ENCODE measurements around the gene BSDC1. TPM values are rescaled to one million over a fixed set of nuclear protein-coding genes. Genes with fewer than 3 reads are reported as not detected.
A peak's percentile ranks its signal among the peaks of the same experiment; 100 is the strongest.

The BSDC1 gene
- total RNA-seq, 1 experiment from 2014 or later, result 45.1 TPM

GRCh38 chr1:32393832-32394140, 455 bp downstream of the BSDC1 start:
- DNase-seq (ENCODE audit: low read depth), result no peak

DNA sequence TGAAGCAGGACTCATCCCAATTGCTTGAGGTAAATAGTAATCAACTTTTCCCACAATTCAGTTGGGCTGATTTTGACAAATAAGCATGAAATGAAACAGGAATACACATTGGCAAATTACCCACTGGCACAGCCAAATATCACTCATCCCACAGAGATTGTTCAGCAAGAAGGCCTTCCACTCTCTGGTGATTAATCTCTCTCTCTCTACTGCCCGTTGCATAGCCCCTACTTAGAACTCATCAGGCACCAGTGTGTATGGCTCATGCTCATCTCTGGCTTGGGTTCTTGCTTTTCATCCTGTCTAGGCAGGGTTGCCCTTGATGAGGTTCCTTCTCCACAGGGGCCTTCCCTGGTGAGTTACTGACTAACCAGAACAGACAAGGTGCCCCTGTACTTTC, 1.1 kb downstream of the BSDC1 start:
- no peak for DNase-seq (ENCODE audit: low read depth)

- DNase-seq (ENCODE audit: low read depth), result no peak
These were observed 1.9 kb downstream of the BSDC1 start for GRCh38 chr1:32392325-32392724.

GRCh38 chr1:32390904-32391870, 3.1 kb downstream of the BSDC1 start:
- DNase-seq (ENCODE audit: low read depth), result no peak

DNA sequence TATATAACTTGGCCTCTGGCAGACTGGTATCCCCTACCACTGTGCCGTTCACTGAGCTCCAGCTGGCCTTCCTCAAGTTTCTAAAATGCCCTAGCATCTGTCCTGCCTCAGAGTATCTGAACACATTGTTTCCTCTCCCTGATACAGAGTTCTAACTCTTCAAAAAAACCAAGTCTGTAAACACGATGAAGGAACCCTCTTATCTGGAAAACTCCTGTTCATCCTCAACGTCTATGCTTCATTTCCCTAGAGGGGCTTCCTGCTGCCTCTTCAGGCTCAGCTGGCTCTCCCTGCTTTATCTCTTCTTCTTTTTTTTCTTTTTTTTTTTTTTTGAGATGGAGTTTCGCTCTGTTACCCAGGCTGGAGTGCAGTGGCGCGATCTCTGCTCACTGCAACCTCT, 5.6 kb downstream of the BSDC1 start:
- no peak for DNase-seq (ENCODE audit: low read depth)

- DNase-seq (ENCODE audit: low read depth), result no peak
These were observed 7.4 kb downstream of the BSDC1 start for GRCh38 chr1:32386676-32387392.

- DNase-seq (ENCODE audit: low read depth), result no peak
These were observed 14.2 kb downstream of the BSDC1 start for GRCh38 chr1:32380057-32380456.

GRCh38 chr1:32377541-32378220, 16.6 kb downstream of the BSDC1 start:
- DNase-seq (ENCODE audit: low read depth), result no peak

GRCh38 chr1:32376199-32376598, 18.0 kb downstream of the BSDC1 start:
- no peak for DNase-seq (ENCODE audit: low read depth)

DNA sequence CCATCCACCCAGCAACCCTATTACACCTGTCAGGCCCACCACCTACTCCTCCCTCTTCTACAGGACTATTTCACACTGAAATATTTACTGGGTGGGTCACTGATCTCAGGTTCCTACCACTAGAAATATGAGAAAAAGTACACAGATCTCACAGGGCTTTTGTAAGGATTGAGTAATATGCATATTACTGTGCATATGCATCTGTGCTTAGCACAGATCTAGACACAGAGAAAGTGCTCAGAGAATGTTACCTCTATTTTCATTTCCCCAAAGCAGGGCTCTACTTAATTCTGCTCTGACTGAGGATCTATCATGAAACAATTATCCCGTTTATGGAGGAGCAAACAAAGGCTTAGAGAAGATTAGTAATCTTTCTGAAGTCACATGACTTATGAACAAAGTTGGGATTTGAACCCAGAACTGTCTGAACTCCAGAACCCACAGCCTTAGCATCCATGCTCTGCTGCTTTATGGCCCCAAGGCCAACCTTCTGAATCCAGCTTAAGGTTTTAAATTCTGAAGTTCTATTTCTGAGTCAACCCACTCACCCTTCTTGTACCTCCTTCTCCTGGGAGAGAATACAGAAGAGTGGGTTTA, 20.1 kb downstream of the BSDC1 start:
- no peak for DNase-seq (ENCODE audit: low read depth)

- DNase-seq (ENCODE audit: low read depth), result no peak
These were observed 22.0 kb downstream of the BSDC1 start for GRCh38 chr1:32372149-32372756.

DNA sequence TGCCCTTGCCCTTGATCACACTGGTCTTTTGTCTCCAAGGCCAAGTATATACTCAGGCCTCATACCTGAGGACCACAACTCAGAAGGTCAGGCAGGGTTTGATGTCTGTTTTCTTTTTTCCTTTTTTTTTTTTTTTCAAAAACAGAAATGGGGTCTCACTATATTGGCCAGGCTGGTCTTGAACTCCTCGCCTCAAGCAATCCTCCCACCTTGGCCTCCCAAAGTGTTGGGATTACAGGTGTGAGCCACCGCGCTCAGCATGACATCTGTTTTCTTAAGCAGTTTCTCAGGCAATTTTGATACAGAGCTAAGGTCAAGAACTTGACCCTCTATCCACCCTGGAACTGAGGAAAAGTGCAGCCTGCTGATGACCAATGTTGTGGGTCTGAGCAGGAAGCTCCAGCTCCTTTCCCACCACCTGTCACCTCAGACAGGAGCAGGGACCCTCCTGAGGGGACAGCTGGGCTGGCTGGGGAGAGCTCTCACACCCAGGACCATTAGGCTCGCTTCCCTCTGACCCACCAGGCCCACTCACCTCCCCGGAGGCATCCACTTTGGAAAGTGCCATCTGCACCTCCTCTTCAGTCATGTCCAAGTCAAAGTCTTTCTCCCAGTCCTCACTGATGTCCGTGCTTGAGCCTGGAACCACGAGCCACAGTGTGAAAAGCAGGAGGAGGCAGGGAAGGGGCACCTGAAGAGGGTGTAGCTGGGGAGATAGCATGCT, 26.2 kb downstream of the BSDC1 start:
- no peak for DNase-seq (ENCODE audit: low read depth)

DNA sequence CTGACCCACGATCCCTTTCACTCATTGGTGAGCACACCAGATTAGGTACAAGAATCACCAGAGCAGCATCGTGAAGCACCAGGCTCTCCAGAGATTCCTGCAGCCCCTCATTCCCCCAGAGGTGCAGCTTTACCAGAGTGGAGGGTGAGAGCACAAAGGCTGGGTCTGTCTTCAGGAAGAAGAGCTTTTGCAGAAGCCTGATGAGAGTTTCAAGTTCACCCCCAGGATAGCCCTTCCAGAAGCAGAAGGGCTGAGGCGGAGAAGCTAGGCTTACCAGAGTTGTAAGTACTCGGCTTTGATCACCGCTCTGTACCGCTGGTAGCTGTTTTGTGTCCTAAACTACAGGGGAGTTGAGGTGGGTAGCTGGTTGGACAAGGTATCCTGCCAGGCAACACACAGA, 28.8 kb downstream of the BSDC1 start:
- no peak for DNase-seq (ENCODE audit: low read depth)

DNA sequence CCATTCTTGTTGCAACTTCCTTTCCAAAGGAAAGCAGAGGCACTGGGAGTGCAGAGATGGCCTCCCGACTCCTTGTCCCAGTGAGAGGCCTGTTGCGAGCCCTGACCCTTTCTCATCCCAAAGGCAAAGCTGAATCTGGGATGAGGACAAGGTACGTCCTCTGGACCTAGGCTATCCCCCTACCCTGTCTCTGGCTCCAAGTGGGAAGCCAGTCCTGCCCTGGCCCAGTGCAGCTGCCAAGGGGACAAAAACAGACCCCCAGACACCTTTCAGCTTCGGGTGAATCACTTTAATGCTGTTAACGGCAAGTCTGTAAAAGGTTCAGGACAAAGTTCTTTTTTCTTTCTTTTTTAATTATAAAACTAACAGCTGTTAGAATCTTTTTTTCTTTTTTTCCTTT, 29.4 kb downstream of the BSDC1 start:
- DNase-seq (ENCODE audit: low read depth), result no peak

GRCh38 chr1:32363713-32364112, 30.5 kb downstream of the BSDC1 start:
- no peak for DNase-seq (ENCODE audit: low read depth)

DNA sequence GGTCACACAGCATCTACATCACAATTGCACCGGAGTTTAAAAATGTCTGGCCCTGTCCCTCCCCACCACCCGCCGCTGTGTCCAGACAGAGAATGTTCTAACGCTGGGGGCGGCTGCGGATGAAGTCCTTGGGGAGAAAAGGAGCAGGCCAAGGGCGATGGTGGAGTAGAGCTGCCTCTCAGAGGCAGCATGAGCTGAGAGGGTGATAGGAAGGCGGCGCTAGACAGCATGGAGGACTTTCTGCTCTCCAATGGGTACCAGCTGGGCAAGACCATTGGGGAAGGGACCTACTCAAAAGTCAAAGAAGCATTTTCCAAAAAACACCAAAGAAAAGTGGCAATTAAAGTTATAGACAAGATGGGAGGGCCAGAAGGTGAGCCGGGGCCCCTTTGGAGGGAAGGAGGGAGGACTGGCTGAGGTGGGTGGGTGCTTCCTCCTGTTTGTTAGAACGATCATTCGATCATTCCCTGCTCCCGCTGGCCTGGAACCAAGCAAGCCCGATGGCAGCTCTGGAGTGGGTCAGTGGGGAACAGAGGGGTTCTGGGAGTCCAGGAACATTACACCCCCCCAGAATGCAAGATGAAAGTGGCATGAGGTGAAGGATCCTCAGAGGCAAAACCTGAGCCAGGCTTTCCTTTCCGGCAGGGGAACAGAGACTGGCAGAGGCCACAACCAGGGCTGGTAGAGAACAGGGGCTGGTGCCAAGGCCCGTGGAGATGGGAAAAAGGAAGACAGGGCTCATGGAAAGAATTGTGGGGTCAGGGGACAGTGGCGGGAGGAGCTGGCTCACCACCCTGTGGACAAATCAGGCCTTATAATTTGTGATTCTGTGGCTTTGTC, 31.5 kb downstream of the BSDC1 start, which contains the start of the genes FAM229A and TSSK3:
Gene FAM229A, minus strand, starts transcription at position 12 of the 840 bp plus-strand sequence. CDS start 394 bp downstream, outside the sequence.
Gene TSSK3, plus strand, starts transcription at position 66 of the 840 bp plus-strand sequence. Its CDS starts 163 bp downstream, at position 229.
- no peak for DNase-seq (ENCODE audit: low read depth)

DNA sequence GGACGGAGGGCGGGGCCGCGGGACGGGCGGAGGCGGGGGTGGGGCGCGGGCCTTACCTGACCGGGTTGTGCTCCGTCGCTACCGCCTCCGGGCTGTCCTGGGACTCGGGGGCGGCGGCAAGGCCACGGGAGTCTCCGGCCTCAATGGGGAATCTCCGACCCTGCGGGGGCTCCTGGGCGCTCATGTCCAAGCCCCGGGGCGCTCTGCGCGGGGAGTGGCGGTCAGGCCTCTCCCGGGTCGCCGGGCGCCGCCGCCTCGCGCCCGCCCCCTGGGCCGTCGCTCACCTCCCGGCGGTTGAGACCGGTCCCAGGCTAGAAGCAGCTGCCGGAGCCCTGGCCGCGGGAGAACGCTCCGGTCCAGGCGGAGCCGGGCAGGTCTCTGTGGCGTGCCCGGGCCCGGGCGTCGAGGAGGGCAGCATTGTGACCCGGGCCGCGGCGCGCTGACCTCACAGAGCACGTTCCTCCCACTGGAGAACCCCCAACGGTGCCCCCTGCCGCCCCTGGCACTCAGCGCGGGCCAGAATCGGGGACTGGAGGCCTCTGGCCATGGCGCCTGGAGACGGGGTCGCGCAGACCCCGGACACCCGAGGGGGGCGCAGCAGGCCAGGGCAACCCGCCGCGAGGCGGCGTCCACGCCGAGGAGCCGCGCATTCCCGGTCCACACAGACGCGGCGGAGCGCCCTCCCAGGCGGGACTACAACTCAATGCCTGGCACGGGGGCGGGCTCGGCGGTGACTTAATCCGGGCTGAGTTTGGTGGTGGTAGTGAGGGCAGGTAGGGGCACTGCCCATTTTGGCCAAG, 32.4 kb downstream of the BSDC1 start:
- DNase-seq (ENCODE audit: low read depth), result peak; percentile 28

DNA sequence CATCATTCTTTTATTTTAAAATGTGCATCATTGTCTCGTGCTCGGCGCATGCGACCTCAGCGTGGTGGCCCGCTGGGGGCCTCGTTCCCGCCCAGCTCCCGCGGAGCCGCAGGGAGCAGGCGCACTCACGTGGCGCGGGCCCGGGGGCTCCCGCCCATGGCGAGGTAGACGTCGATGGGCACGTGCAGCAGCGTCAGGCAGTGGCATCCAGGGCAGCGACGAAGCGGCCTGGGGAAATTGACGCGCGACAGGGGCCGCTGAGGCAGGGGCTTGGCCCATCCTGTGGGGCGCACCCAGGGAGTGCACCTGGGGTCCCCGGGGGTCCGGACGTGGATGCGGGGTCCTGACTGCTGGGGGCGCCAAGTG, 33.0 kb downstream of the BSDC1 start:
- DNase-seq (ENCODE audit: low read depth), result no peak

- no peak for DNase-seq (ENCODE audit: low read depth)
These were observed 35.8 kb downstream of the BSDC1 start for GRCh38 chr1:32358435-32358834.

Data from RPMI7951 (cell line).